Measurements from ENCODE around the gene KRTAP2-4. TPM values are rescaled to one million over a fixed set of nuclear protein-coding genes. Genes with fewer than 3 reads are reported as not detected.

The KRTAP2-4 gene
- total and polyA plus RNA-seq, 2 donors (not counting 1 experiment from before 2014, with no cell fraction given): not detected

DNA sequence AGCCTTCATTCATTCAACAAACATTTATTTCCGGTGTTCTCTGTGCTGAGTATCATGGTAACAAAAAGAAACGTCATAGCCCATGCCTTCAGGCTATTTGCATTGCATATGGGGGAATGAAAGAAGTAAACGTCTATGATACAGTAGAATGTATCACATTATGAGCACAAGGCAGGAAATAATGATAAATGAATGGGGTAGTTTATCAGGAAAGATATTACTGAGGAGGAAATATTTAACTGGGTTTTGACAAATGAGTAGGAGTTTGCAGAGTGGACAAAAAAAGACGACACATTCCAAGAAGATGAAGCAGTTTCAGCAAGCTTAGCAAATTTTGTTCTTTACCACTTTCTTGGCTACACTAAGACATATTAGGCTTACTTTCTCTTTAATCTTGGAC lies 16.9 kb upstream of the KRTAP2-4 start:
- Histone ChIP-seq H3K4me2 (ENCODE audit: extremely low read depth, insufficient read depth, low read length) (no peak overlapping the region), H3K27ac (ENCODE audit: insufficient read depth, low read length) (no peak overlapping the region)
- peak in 1 of 2 donors; percentile 46 for DNase-seq (ENCODE audit: low read depth in 2 of 2)

GRCh38 chr17:41076788-41077187 lies 11.1 kb upstream of the KRTAP2-4 start:
- H3K4me3 ChIP-seq (replicated peaks in 1 of 4; ENCODE audit: control extremely low read depth in 1 of 4, insufficient read depth in 1 of 4, low read depth in 3 of 4, low read length in 4 of 4): no peak overlapping the region
- no peak overlapping the region for H2AFZ ChIP-seq (ENCODE audit: low read length)
- DNase-seq (ENCODE audit: low read depth in 2 of 2): no peak
- no peak overlapping the region for H3K4me2 ChIP-seq (ENCODE audit: extremely low read depth, insufficient read depth, low read length)
- no peaks in the 10 kb centered on the region for H3K9me3 ChIP-seq (ENCODE audit: control insufficient read depth, insufficient read depth, low read depth, low read length)
- H3K79me2 ChIP-seq (ENCODE audit: control insufficient read depth, insufficient read depth, low read length): no peaks in the 10 kb centered on the region
- H3K36me3 ChIP-seq (ENCODE audit: control insufficient read depth, insufficient read depth, low read length): no peaks in the 10 kb centered on the region
- no peaks in the 10 kb centered on the region for H4K20me1 ChIP-seq (ENCODE audit: control insufficient read depth, extremely low read depth, insufficient read depth, low read length)
- H3K27ac ChIP-seq (ENCODE audit: insufficient read depth, low read length): no peak overlapping the region
- H3K9ac ChIP-seq (ENCODE audit: insufficient read depth, low read length): no peak overlapping the region
- H3K27me3 ChIP-seq (ENCODE audit: control insufficient read depth, insufficient read depth, low read length): no peaks in the 10 kb centered on the region
- H3K4me1 ChIP-seq (ENCODE audit: control insufficient read depth, extremely low read depth, insufficient read depth, low read length): no peaks in the 10 kb centered on the region
- TF ChIP-seq EZH2 (IDR thresholded peaks at IDR 0.05; ENCODE audit: low read length, missing control alignments): no peak
- TF ChIP-seq CTCF (conservative IDR thresholded peaks at IDR 0.05 in 1 of 2, IDR thresholded peaks at IDR 0.05 in 1 of 2; ENCODE audit: low read depth in 1 of 2, low read length in 2 of 2): no peak

More for the DNA sequence above, 16.9 kb upstream of the KRTAP2-4 start:
- H3K4me1 ChIP-seq (ENCODE audit: control insufficient read depth, extremely low read depth, insufficient read depth, low read length): peaks cover 2% of the 10 kb centered on the region
- no peaks in the 10 kb centered on the region for H3K36me3 ChIP-seq (ENCODE audit: control insufficient read depth, insufficient read depth, low read length)
- H3K79me2 ChIP-seq (ENCODE audit: control insufficient read depth, insufficient read depth, low read length): no peaks in the 10 kb centered on the region
- no peaks in the 10 kb centered on the region for H3K9me3 ChIP-seq (ENCODE audit: control insufficient read depth, insufficient read depth, low read depth, low read length)
- no peaks in the 10 kb centered on the region for H3K27me3 ChIP-seq (ENCODE audit: control insufficient read depth, insufficient read depth, low read length)
- no peaks in the 10 kb centered on the region for H4K20me1 ChIP-seq (ENCODE audit: control insufficient read depth, extremely low read depth, insufficient read depth, low read length)
- no peak for TF ChIP-seq EZH2 (IDR thresholded peaks at IDR 0.05; ENCODE audit: low read length, missing control alignments)
- no peak for TF ChIP-seq CTCF (conservative IDR thresholded peaks at IDR 0.05 in 1 of 2, IDR thresholded peaks at IDR 0.05 in 1 of 2; ENCODE audit: low read depth in 1 of 2, low read length in 2 of 2)
- H3K4me3 ChIP-seq (replicated peaks in 1 of 4; ENCODE audit: control extremely low read depth in 1 of 4, insufficient read depth in 1 of 4, low read depth in 3 of 4, low read length in 4 of 4): no peak overlapping the region
- no peak overlapping the region for H2AFZ ChIP-seq (ENCODE audit: low read length)
- H3K9ac ChIP-seq (ENCODE audit: insufficient read depth, low read length): no peak overlapping the region

- no peak overlapping the region for H2AFZ ChIP-seq (ENCODE audit: low read length)
- no peak overlapping the region for H3K27ac ChIP-seq (ENCODE audit: insufficient read depth, low read length)
- no peaks in the 10 kb centered on the region for H3K27me3 ChIP-seq (ENCODE audit: control insufficient read depth, insufficient read depth, low read length)
- no peak for DNase-seq (ENCODE audit: low read depth in 2 of 2)
- H3K9ac ChIP-seq (ENCODE audit: insufficient read depth, low read length): no peak overlapping the region
- H3K79me2 ChIP-seq (ENCODE audit: control insufficient read depth, insufficient read depth, low read length): no peaks in the 10 kb centered on the region
- no peak overlapping the region for H3K4me3 ChIP-seq (replicated peaks in 1 of 4; ENCODE audit: control extremely low read depth in 1 of 4, insufficient read depth in 1 of 4, low read depth in 3 of 4, low read length in 4 of 4)
- no peaks in the 10 kb centered on the region for H3K4me1 ChIP-seq (ENCODE audit: control insufficient read depth, extremely low read depth, insufficient read depth, low read length)
- no peaks in the 10 kb centered on the region for H4K20me1 ChIP-seq (ENCODE audit: control insufficient read depth, extremely low read depth, insufficient read depth, low read length)
- TF ChIP-seq EZH2 (IDR thresholded peaks at IDR 0.05; ENCODE audit: low read length, missing control alignments) (no peak), CTCF (conservative IDR thresholded peaks at IDR 0.05 in 1 of 2, IDR thresholded peaks at IDR 0.05 in 1 of 2; ENCODE audit: low read depth in 1 of 2, low read length in 2 of 2) (no peak)
- no peak overlapping the region for H3K4me2 ChIP-seq (ENCODE audit: extremely low read depth, insufficient read depth, low read length)
- no peaks in the 10 kb centered on the region for H3K9me3 ChIP-seq (ENCODE audit: control insufficient read depth, insufficient read depth, low read depth, low read length)
- no peaks in the 10 kb centered on the region for H3K36me3 ChIP-seq (ENCODE audit: control insufficient read depth, insufficient read depth, low read length)
Measured at GRCh38 chr17:41073676-41074075, 8.0 kb upstream of the KRTAP2-4 start.
